ENCODE results near the gene HYKK.

- TF ChIP-seq POLR2A (IDR thresholded peaks at IDR 0.05; ENCODE audit: control extremely low read depth in 1 of 2, low read depth in 2 of 2, low read length in 2 of 2): no peak
- TF ChIP-seq CTCF (IDR thresholded peaks at IDR 0.05; ENCODE audit: control extremely low read depth in 1 of 3, insufficient read depth in 1 of 3, low read depth in 1 of 3, low read length in 3 of 3): no peak
- no peak for TF ChIP-seq RFX5 (IDR thresholded peaks at IDR 0.05; ENCODE audit: borderline replicate concordance, low read depth, low read length)
- no peak for TF ChIP-seq TAF1 (IDR thresholded peaks at IDR 0.05; ENCODE audit: low read depth, low read length)
- TF ChIP-seq POLR2AphosphoS5 (IDR thresholded peaks at IDR 0.05; ENCODE audit: low read depth, low read length): no peak
- TF ChIP-seq USF2 (IDR thresholded peaks at IDR 0.05; ENCODE audit: low read length): no peak
- TF ChIP-seq SIN3A (conservative IDR thresholded peaks at IDR 0.05 in 1 of 2, IDR thresholded peaks at IDR 0.05 in 1 of 2; ENCODE audit: low read depth in 1 of 2, low read length in 2 of 2): no peak
- TF ChIP-seq EZH2 (IDR thresholded peaks at IDR 0.05; ENCODE audit: low read depth, low read length, severe bottlenecking): no peak
Observed at GRCh38 chr15:78479650-78480049, 27.7 kb upstream of the HYKK start.
